ENCODE data around the gene TTC24. TPM values are rescaled to one million over a fixed set of nuclear protein-coding genes. Genes with fewer than 3 reads are reported as not detected.

TTC24 gene
- total and polyA plus RNA-seq, 2 experiments from 2014 or later, result not detected

- H3K9me2 ChIP-seq (ENCODE audit: insufficient read depth), result no peaks in the 10 kb centered on the region
- no peaks in the 10 kb centered on the region for H3K36me3 ChIP-seq (ENCODE audit: insufficient read depth)
- no peak overlapping the region for H3K4me3 ChIP-seq
- H3K4me1 Mint-ChIP-seq, result peaks cover 14% of the 10 kb centered on the region
- H3K9me3 Mint-ChIP-seq, result no peaks in the 10 kb centered on the region
- no peak for ATAC-seq
- peaks cover 15% of the 10 kb centered on the region for H3K27me3 ChIP-seq (ENCODE audit: insufficient read depth)
- no peaks in the 10 kb centered on the region for H3K79me2 ChIP-seq (replicated peaks; ENCODE audit: insufficient read depth)
- peaks cover 7% of the 10 kb centered on the region; the same call in 1 of the 2 replicates for H3K4me1 ChIP-seq (ENCODE audit: insufficient read depth)
- no peak overlapping the region for H2AFZ ChIP-seq
- no peak overlapping the region for H3K27ac ChIP-seq (ENCODE audit: low read depth)
- no peak overlapping the region for H3K4me2 ChIP-seq
- peaks cover 6% of the 10 kb centered on the region; the same call in 1 of the 2 replicates for H3F3A ChIP-seq (replicated peaks; ENCODE audit: low read depth)
- no peak for DNase-seq (ENCODE audit: low spot score)
- no peak overlapping the region for H3K27ac Mint-ChIP-seq
- H3K36me3 Mint-ChIP-seq (ENCODE audit: low read depth), result no peaks in the 10 kb centered on the region
- peaks cover 12% of the 10 kb centered on the region for H3K27me3 Mint-ChIP-seq (ENCODE audit: insufficient read depth, low read depth, poor library complexity)
- no peak overlapping the region for H3K4me3 Mint-ChIP-seq
- TF ChIP-seq ZNF462 (CRISPR knock-in tag; IDR thresholded peaks at IDR 0.05) (no peak), EZH2 (IDR thresholded peaks at IDR 0.05; ENCODE audit: low read depth, unreplicated experiment) (no peak), CREB1 (CRISPR knock-in tag; IDR thresholded peaks at IDR 0.05; ENCODE audit: low read depth) (no peak), NANOG (IDR thresholded peaks at IDR 0.05; ENCODE audit: borderline replicate concordance) (no peak), EZH2phosphoT487 (IDR thresholded peaks at IDR 0.05; ENCODE audit: unreplicated experiment) (no peak), JUNB (IDR thresholded peaks at IDR 0.05; ENCODE audit: unreplicated experiment) (no peak), ZNF331 (CRISPR knock-in tag; IDR thresholded peaks at IDR 0.05; ENCODE audit: low read depth) (no peak), POLR2AphosphoS5 (IDR thresholded peaks at IDR 0.05; ENCODE audit: low read depth) (no peak), STAT1 (IDR thresholded peaks at IDR 0.05; ENCODE audit: unreplicated experiment) (no peak), ZNF114 (CRISPR knock-in tag; IDR thresholded peaks at IDR 0.05) (no peak), ETS1 (IDR thresholded peaks at IDR 0.05) (no peak)
- TF ChIP-seq, protein P1, sequence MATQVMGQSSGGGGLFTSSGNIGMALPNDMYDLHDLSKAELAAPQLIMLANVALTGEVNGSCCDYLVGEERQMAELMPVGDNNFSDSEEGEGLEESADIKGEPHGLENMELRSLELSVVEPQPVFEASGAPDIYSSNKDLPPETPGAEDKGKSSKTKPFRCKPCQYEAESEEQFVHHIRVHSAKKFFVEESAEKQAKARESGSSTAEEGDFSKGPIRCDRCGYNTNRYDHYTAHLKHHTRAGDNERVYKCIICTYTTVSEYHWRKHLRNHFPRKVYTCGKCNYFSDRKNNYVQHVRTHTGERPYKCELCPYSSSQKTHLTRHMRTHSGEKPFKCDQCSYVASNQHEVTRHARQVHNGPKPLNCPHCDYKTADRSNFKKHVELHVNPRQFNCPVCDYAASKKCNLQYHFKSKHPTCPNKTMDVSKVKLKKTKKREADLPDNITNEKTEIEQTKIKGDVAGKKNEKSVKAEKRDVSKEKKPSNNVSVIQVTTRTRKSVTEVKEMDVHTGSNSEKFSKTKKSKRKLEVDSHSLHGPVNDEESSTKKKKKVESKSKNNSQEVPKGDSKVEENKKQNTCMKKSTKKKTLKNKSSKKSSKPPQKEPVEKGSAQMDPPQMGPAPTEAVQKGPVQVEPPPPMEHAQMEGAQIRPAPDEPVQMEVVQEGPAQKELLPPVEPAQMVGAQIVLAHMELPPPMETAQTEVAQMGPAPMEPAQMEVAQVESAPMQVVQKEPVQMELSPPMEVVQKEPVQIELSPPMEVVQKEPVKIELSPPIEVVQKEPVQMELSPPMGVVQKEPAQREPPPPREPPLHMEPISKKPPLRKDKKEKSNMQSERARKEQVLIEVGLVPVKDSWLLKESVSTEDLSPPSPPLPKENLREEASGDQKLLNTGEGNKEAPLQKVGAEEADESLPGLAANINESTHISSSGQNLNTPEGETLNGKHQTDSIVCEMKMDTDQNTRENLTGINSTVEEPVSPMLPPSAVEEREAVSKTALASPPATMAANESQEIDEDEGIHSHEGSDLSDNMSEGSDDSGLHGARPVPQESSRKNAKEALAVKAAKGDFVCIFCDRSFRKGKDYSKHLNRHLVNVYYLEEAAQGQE (IDR thresholded peaks at IDR 0.05; ENCODE audit: unreplicated experiment), result no peak
- TF ChIP-seq, protein P2, sequence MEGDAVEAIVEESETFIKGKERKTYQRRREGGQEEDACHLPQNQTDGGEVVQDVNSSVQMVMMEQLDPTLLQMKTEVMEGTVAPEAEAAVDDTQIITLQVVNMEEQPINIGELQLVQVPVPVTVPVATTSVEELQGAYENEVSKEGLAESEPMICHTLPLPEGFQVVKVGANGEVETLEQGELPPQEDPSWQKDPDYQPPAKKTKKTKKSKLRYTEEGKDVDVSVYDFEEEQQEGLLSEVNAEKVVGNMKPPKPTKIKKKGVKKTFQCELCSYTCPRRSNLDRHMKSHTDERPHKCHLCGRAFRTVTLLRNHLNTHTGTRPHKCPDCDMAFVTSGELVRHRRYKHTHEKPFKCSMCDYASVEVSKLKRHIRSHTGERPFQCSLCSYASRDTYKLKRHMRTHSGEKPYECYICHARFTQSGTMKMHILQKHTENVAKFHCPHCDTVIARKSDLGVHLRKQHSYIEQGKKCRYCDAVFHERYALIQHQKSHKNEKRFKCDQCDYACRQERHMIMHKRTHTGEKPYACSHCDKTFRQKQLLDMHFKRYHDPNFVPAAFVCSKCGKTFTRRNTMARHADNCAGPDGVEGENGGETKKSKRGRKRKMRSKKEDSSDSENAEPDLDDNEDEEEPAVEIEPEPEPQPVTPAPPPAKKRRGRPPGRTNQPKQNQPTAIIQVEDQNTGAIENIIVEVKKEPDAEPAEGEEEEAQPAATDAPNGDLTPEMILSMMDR (conservative IDR thresholded peaks at IDR 0.05; ENCODE audit: low read depth in 2 of 2), result no peak
- H4K20me1 ChIP-seq (replicated peaks; ENCODE audit: insufficient read depth), result no peaks in the 10 kb centered on the region
Measured at GRCh38 chr1:156615946-156616345, 36.4 kb downstream of the TTC24 start.
